Measurements from ENCODE around the gene SERPINA1.

The SERPINA1 gene

GRCh38 chr14:94389104-94389469, 685 bp upstream of the SERPINA1 start:
- Histone ChIP-seq H3K4me3 (ENCODE audit: low read depth, low read length) (no peak overlapping the region), H3K9me3 (ENCODE audit: severe bottlenecking) (no peaks in the 10 kb centered on the region), H3K27me3 (ENCODE audit: insufficient read depth, low read depth, severe bottlenecking) (peaks cover 26% of the 10 kb centered on the region), H3K27ac (no peak overlapping the region), H3K36me3 (no peaks in the 10 kb centered on the region)
- no peak for DNase-seq
- TF ChIP-seq CTCF (IDR thresholded peaks at IDR 0.05; ENCODE audit: low read depth, low read length), result no peak

- Histone ChIP-seq H3K27me3 (ENCODE audit: insufficient read depth, low read depth, severe bottlenecking) (peaks cover 24% of the 10 kb centered on the region), H3K36me3 (no peaks in the 10 kb centered on the region), H3K9me3 (ENCODE audit: severe bottlenecking) (no peaks in the 10 kb centered on the region), H3K4me3 (ENCODE audit: low read depth, low read length) (no peak overlapping the region), H3K27ac (no peak overlapping the region)
- no peak for TF ChIP-seq CTCF (IDR thresholded peaks at IDR 0.05; ENCODE audit: low read depth, low read length)
- no peak for DNase-seq
Observed at GRCh38 chr14:94388027-94388383, 397 bp downstream of the SERPINA1 start.

GRCh38 chr14:94387051-94388026, 1.1 kb downstream of the SERPINA1 start:
- TF ChIP-seq CTCF (IDR thresholded peaks at IDR 0.05; ENCODE audit: low read depth, low read length), result no peak
- Histone ChIP-seq H3K9me3 (ENCODE audit: severe bottlenecking) (no peaks in the 10 kb centered on the region), H3K27me3 (ENCODE audit: insufficient read depth, low read depth, severe bottlenecking) (peaks cover 22% of the 10 kb centered on the region), H3K4me3 (ENCODE audit: low read depth, low read length) (no peak overlapping the region), H3K27ac (no peak overlapping the region), H3K36me3 (no peaks in the 10 kb centered on the region)
- no peak for DNase-seq

GRCh38 chr14:94386085-94387031, 2.0 kb downstream of the SERPINA1 start:
- Histone ChIP-seq H3K9me3 (ENCODE audit: severe bottlenecking) (no peaks in the 10 kb centered on the region), H3K36me3 (no peaks in the 10 kb centered on the region), H3K27ac (no peak overlapping the region), H3K4me3 (ENCODE audit: low read depth, low read length) (no peak overlapping the region), H3K27me3 (ENCODE audit: insufficient read depth, low read depth, severe bottlenecking) (peaks cover 18% of the 10 kb centered on the region)
- DNase-seq, result no peak
- no peak for TF ChIP-seq CTCF (IDR thresholded peaks at IDR 0.05; ENCODE audit: low read depth, low read length)

GRCh38 chr14:94385553-94386057, 2.8 kb downstream of the SERPINA1 start:
- H3K4me3 ChIP-seq (ENCODE audit: low read depth, low read length), result no peak overlapping the region
- H3K36me3 ChIP-seq, result no peaks in the 10 kb centered on the region
- no peak for DNase-seq
- no peak overlapping the region for H3K27ac ChIP-seq
- H3K9me3 ChIP-seq (ENCODE audit: severe bottlenecking), result no peaks in the 10 kb centered on the region
- no peak for TF ChIP-seq CTCF (IDR thresholded peaks at IDR 0.05; ENCODE audit: low read depth, low read length)
- peaks cover 16% of the 10 kb centered on the region for H3K27me3 ChIP-seq (ENCODE audit: insufficient read depth, low read depth, severe bottlenecking)
